Stimulated activated naive CD8-positive, alpha-beta T cell treated with anti-CD3 and anti-CD28 coated beads, Interleukin-15, Interleukin-2, amounts not matched to agents 100 ng/mL and 50 ng/mL, for 24 hours (primary cell): Measurements from ENCODE around the gene CCDC68.
"Not testable (repeated sequence)": the region's sequence is repeated elsewhere in the genome, so short reads cannot be mapped to it uniquely, and the experiment has no call there.

Experiments
- H3K27ac Mint-ChIP-seq: one replicate; pipeline ENCODE4 v1.8.0; 2021; ENCODE audit warnings: mild to moderate bottlenecking, mixed read lengths
- H3K27me3 Mint-ChIP-seq: one replicate; pipeline ENCODE4 v1.8.0; 2021; ENCODE audit warnings: mixed read lengths
- H3K36me3 Mint-ChIP-seq: one replicate; pipeline ENCODE4 v1.8.0; 2021; ENCODE audit warnings: low read depth, mixed read lengths
- H3K4me1 Mint-ChIP-seq: one replicate; pipeline ENCODE4 v1.8.0; 2021; ENCODE audit warnings: low read depth, mixed read lengths
- H3K4me3 Mint-ChIP-seq: one replicate; pipeline ENCODE4 v1.8.0; 2021; ENCODE audit warnings: mild to moderate bottlenecking, mixed read lengths
- H3K9me3 Mint-ChIP-seq: one replicate; pipeline ENCODE4 v1.8.0; 2021; ENCODE audit warnings: mixed read lengths

The CCDC68 gene

DNA sequence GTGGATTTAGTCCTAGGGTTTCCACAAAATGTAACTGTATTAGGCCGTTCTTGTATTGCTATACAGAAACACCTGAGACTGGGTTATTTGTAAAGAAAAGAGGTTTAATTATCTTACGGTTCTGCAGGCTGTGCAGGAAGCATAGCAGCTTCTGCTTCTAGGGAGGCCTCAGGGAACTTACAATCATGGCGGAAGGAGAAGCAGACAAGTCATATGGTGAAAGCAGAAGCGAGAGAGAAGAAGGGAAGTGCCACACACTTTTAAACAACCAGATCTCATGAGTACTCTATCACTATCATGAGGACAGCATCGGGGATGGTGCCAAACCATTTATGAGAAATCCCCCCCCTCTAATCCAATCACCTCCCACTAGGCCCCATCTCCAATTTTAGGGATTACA is 9.5 kb upstream of the CCDC68 start:
- H3K27me3 Mint-ChIP-seq = peaks cover 14% of the 10 kb centered on the region
- H3K4me3 Mint-ChIP-seq = no peak overlapping the region
- no peak overlapping the region for H3K27ac Mint-ChIP-seq
- H3K9me3 Mint-ChIP-seq = no peaks in the 10 kb centered on the region
- H3K36me3 Mint-ChIP-seq = no peaks in the 10 kb centered on the region
- no peaks in the 10 kb centered on the region for H3K4me1 Mint-ChIP-seq

DNA sequence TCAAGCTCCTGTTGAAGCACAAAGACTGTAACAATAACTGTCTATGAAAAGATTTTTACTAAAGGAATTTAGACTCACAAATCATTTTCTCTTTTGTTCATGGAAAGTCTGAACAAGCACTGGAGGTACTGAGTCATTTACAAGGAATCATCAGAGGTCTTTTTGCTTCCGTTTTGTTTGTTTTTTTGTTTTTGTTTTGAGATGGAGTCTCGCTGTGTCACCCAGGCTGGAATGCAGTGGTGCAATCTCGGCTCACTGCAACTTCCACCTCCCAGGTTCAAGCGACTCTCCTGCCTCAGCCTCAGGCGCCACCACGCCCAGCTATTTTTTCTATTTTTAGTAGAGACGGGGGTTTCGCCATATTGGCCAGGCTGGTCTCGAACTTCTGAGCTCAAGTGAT is 9.0 kb upstream of the CCDC68 start:
- H3K27ac Mint-ChIP-seq, H3K4me1 Mint-ChIP-seq, H3K36me3 Mint-ChIP-seq, H3K4me3 Mint-ChIP-seq, H3K9me3 Mint-ChIP-seq: not testable (repeated sequence)
- peaks cover 16% of the 10 kb centered on the region for H3K27me3 Mint-ChIP-seq

GRCh38 chr18:54967786-54968185 is 8.5 kb upstream of the CCDC68 start:
- Mint-ChIP-seq H3K36me3 (no peaks in the 10 kb centered on the region), H3K27ac (no peak overlapping the region), H3K4me1 (no peaks in the 10 kb centered on the region), H3K4me3 (no peak overlapping the region), H3K9me3 (no peaks in the 10 kb centered on the region), H3K27me3 (peaks cover 16% of the 10 kb centered on the region)

- Mint-ChIP-seq H3K27me3 (peaks cover 34% of the 10 kb centered on the region), H3K27ac (no peak overlapping the region), H3K36me3 (no peaks in the 10 kb centered on the region), H3K4me1 (no peaks in the 10 kb centered on the region), H3K4me3 (no peak overlapping the region), H3K9me3 (no peaks in the 10 kb centered on the region)
Measured at GRCh38 chr18:54964741-54965140, 5.5 kb upstream of the CCDC68 start.

GRCh38 chr18:54962919-54963645 is 3.8 kb upstream of the CCDC68 start:
- no peaks in the 10 kb centered on the region for H3K36me3 Mint-ChIP-seq
- H3K27me3 Mint-ChIP-seq = peaks cover 47% of the 10 kb centered on the region
- H3K4me1 Mint-ChIP-seq = peaks cover 6% of the 10 kb centered on the region
- H3K27ac Mint-ChIP-seq = no peak overlapping the region
- no peaks in the 10 kb centered on the region for H3K9me3 Mint-ChIP-seq
- no peak overlapping the region for H3K4me3 Mint-ChIP-seq

- H3K9me3 Mint-ChIP-seq = no peaks in the 10 kb centered on the region
- no peak overlapping the region for H3K4me3 Mint-ChIP-seq
- peaks cover 53% of the 10 kb centered on the region for H3K27me3 Mint-ChIP-seq
- H3K36me3 Mint-ChIP-seq = no peaks in the 10 kb centered on the region
- H3K27ac Mint-ChIP-seq = no peak overlapping the region
- H3K4me1 Mint-ChIP-seq = peaks cover 6% of the 10 kb centered on the region
Measured at GRCh38 chr18:54961868-54962267, 2.6 kb upstream of the CCDC68 start.

DNA sequence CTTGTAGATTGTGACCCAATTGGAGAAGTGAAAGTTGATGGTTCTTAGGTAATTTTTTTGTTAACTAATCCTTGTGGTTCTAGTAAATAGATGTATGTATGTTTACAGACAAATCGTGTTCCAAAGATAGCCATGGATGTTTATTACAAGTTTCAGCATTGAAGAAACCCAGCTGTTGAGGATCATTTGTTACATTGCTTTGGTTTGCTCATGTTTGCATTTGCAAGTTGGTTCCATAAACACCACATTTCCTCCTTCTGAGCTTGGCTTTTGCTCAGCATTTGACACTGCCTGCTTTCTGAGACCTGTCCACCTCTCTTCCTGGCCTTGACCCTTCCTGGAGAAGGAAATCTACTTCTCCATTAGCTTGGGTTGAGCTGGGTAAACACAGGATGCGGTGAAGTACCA is 1.8 kb upstream of the CCDC68 start:
- H3K4me1 Mint-ChIP-seq = peaks cover 6% of the 10 kb centered on the region
- no peaks in the 10 kb centered on the region for H3K36me3 Mint-ChIP-seq
- no peaks in the 10 kb centered on the region for H3K9me3 Mint-ChIP-seq
- H3K27ac Mint-ChIP-seq = no peak overlapping the region
- peaks cover 50% of the 10 kb centered on the region for H3K27me3 Mint-ChIP-seq
- no peak overlapping the region for H3K4me3 Mint-ChIP-seq

GRCh38 chr18:54960197-54960596 is 936 bp upstream of the CCDC68 start:
- H3K27ac Mint-ChIP-seq = no peak overlapping the region
- H3K36me3 Mint-ChIP-seq = no peaks in the 10 kb centered on the region
- peaks cover 6% of the 10 kb centered on the region for H3K4me1 Mint-ChIP-seq
- peaks cover 47% of the 10 kb centered on the region for H3K27me3 Mint-ChIP-seq
- no peaks in the 10 kb centered on the region for H3K9me3 Mint-ChIP-seq
- no peak overlapping the region for H3K4me3 Mint-ChIP-seq

- H3K4me3 Mint-ChIP-seq = no peak overlapping the region
- no peaks in the 10 kb centered on the region for H3K9me3 Mint-ChIP-seq
- H3K4me1 Mint-ChIP-seq = peaks cover 6% of the 10 kb centered on the region
- no peaks in the 10 kb centered on the region for H3K36me3 Mint-ChIP-seq
- H3K27me3 Mint-ChIP-seq = peaks cover 49% of the 10 kb centered on the region
- H3K27ac Mint-ChIP-seq = no peak overlapping the region
Measured at GRCh38 chr18:54957996-54958395, 1.3 kb downstream of the CCDC68 start.

DNA sequence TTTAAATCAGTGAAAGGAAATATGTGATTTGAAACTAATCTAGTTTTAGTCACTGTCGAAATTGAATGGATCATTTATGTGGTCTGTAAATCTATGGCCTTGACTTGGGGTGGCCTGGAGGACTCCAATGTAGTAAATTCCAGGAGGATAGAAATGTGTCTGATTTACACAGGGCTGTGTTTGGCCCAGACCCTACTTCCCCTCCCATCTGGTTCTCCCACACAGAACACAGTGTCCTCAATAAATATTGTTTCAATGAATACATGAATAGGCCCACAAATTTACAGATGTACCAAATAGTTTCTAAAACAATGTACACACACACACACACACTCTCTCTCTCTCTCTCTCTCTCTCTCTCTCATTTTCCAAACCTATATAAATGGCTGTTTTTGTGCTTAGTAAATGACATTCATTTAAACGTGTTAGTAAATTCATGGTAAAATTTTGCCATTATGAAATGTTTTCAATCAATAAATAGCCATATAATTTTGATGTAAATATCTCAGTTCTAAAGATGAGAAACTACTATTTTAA is 1.9 kb downstream of the CCDC68 start:
- H3K27me3 Mint-ChIP-seq = peaks cover 49% of the 10 kb centered on the region

DNA sequence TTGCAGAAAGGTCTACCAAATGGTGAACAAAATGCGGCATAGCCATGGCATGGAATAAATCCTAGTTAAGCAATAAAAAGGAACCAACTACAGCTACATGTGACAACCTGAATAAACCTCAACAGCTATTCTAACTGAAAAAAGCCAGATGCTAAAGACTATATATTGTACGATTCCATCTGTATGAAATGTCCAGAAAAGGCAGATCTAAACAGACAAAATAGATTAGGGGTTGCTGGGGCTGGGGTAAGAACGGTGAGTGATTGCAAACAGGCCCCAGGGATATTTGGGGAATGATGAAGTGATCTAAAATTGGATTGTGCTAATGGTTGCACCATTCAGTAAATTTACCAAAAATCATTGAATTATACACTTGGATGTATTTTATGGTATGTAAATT is 2.8 kb downstream of the CCDC68 start:
- Mint-ChIP-seq H3K4me1 (peaks cover 11% of the 10 kb centered on the region), H3K27me3 (peaks cover 43% of the 10 kb centered on the region), H3K4me3 (no peak overlapping the region), H3K27ac (no peak overlapping the region), H3K36me3 (no peaks in the 10 kb centered on the region), H3K9me3 (no peaks in the 10 kb centered on the region)

More for the DNA sequence above, 1.9 kb downstream of the CCDC68 start:
- no peak overlapping the region for H3K27ac Mint-ChIP-seq
- H3K4me1 Mint-ChIP-seq = peaks cover 6% of the 10 kb centered on the region
- no peaks in the 10 kb centered on the region for H3K9me3 Mint-ChIP-seq
- no peak overlapping the region for H3K4me3 Mint-ChIP-seq
- no peaks in the 10 kb centered on the region for H3K36me3 Mint-ChIP-seq

GRCh38 chr18:54952026-54952425 is 7.2 kb downstream of the CCDC68 start:
- H3K4me3 Mint-ChIP-seq = no peak overlapping the region
- H3K9me3 Mint-ChIP-seq = no peaks in the 10 kb centered on the region
- H3K27me3 Mint-ChIP-seq = peaks cover 16% of the 10 kb centered on the region
- H3K27ac Mint-ChIP-seq = no peak overlapping the region
- H3K36me3 Mint-ChIP-seq = no peaks in the 10 kb centered on the region
- H3K4me1 Mint-ChIP-seq = peaks cover 5% of the 10 kb centered on the region

DNA sequence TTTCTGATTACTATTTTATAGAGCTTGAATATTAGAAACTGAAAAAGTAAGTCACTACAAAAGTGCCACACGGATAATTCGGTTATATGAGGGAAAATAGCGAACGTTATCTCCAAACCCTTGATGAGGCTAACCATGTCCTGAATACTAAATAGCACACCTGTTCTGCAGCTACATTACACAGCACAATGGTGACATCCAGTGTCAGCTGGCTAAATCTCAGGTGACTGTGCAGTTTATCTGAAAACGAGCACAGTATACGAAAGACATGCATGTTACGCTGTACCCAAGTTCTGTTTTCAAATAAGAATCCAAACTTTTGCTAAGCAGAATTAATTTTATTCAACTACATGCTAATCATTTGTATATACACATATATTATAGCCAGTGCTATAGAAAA is 9.0 kb downstream of the CCDC68 start:
- H3K4me3 Mint-ChIP-seq = no peak overlapping the region
- no peaks in the 10 kb centered on the region for H3K36me3 Mint-ChIP-seq
- no peaks in the 10 kb centered on the region for H3K9me3 Mint-ChIP-seq
- H3K27ac Mint-ChIP-seq = no peak overlapping the region
- peaks cover 12% of the 10 kb centered on the region for H3K27me3 Mint-ChIP-seq
- peaks cover 22% of the 10 kb centered on the region for H3K4me1 Mint-ChIP-seq

GRCh38 chr18:54949588-54949987 is 9.7 kb downstream of the CCDC68 start:
- H3K9me3 Mint-ChIP-seq = no peaks in the 10 kb centered on the region
- H3K4me3 Mint-ChIP-seq = no peak overlapping the region
- no peak overlapping the region for H3K27ac Mint-ChIP-seq
- no peaks in the 10 kb centered on the region for H3K36me3 Mint-ChIP-seq
- peaks cover 8% of the 10 kb centered on the region for H3K27me3 Mint-ChIP-seq
- H3K4me1 Mint-ChIP-seq = peaks cover 22% of the 10 kb centered on the region

GRCh38 chr18:54948350-54948837 is 10.9 kb downstream of the CCDC68 start:
- Mint-ChIP-seq H3K27ac (no peak overlapping the region), H3K27me3 (peaks cover 3% of the 10 kb centered on the region), H3K4me1 (peaks cover 22% of the 10 kb centered on the region), H3K4me3 (no peak overlapping the region), H3K9me3 (no peaks in the 10 kb centered on the region), H3K36me3 (no peaks in the 10 kb centered on the region)

DNA sequence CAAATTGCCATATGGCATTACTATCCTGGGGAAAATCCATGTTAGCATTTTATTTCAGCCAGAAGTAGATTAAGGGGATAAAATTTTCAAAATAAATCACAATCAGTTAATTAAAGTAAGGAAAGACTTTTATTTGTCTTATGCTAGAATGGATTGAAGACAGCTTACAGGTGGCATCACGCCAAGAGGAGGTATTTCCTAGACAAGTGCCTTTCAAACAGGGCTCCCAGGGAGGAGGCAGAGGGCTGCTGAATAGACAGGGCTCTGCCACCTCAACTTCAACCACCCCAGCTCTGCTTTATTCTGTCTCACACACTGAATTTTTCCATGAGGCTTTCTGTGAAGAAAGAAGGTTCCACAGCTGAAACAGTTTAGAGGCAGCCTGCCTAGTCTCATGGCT is 12.2 kb downstream of the CCDC68 start:
- Mint-ChIP-seq H3K36me3 (no peaks in the 10 kb centered on the region), H3K27ac (no peak overlapping the region), H3K9me3 (no peaks in the 10 kb centered on the region), H3K4me3 (no peak overlapping the region), H3K4me1 (peaks cover 20% of the 10 kb centered on the region), H3K27me3 (peaks cover 3% of the 10 kb centered on the region)
